AG09309 (cell line): ENCODE results near the gene TIGD7.

Experiments used
- DNase-seq: peaks from one replicate; pipeline ENCODE4 v3.0.0-alpha.2; 2010; ENCODE audit warnings: low read depth
- H3K4me3 ChIP-seq: 2 replicates; pipeline ENCODE4 v1.5.1; 2011; ENCODE audit warnings: mild to moderate bottlenecking, low read depth, low read length, moderate library complexity; ENCODE audit not compliant: control insufficient read depth
- CTCF ChIP-seq: IDR thresholded peaks from 2 replicates; pipeline ENCODE4 v1.5.1; 2011; ENCODE audit warnings: mild to moderate bottlenecking, low read depth, low read length, inconsistent platforms; ENCODE audit not compliant: insufficient read depth, control insufficient read depth; ENCODE audit errors: missing control alignments

TIGD7 gene

DNA sequence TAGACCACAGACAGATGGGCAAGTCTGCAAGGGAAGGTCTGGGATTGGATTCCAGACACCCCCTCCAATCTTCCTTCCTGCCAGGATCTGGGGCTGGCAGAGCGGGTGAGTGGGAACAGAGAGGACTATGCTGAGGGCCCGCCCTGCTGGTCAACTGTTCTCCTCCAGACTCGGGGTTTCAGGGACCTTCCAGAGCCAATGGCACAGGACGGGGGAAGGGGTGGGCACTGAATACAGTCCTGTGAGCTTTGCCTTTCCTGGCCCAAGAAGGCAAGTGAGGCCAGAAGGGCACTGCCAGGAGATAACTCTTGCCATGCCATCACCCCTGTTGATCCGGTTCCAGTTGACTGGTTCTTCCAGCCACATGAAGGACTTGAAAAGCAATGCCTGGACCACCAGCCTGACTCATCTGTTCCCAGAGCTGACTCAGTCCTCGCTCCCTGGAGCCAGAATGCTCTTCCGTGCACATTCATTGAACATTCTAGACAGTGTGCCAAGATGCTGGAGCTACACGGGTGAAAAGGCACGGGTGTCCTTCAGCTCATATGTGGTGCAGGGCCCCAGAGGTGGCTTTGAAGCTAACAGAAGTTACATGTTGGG lies 48.3 kb downstream of the TIGD7 start:
- no peak overlapping the region for H3K4me3 ChIP-seq
- DNase-seq = no peak

GRCh38 chr16:3256146-3256865 lies 48.9 kb downstream of the TIGD7 start, which contains the start of gene MEFV:
Gene MEFV, minus strand, starts transcription at chr16:3256633. Its CDS starts 46 bp downstream, at chr16:3256587.
- TF ChIP-seq CTCF = no peak
- no peak within 1 kb of the TSS for H3K4me3 ChIP-seq
- no peak for DNase-seq

More for the DNA sequence above, 48.3 kb downstream of the TIGD7 start:
- TF ChIP-seq CTCF = no peak

- no peak for TF ChIP-seq CTCF
- H3K4me3 ChIP-seq = no peak overlapping the region
- DNase-seq = no peak
Observed at GRCh38 chr16:3254309-3254708, 50.9 kb downstream of the TIGD7 start.

GRCh38 chr16:3252967-3253366 lies 52.3 kb downstream of the TIGD7 start:
- no peak for TF ChIP-seq CTCF
- H3K4me3 ChIP-seq = no peak overlapping the region
- no peak for DNase-seq

- DNase-seq = no peak
- no peak for TF ChIP-seq CTCF
- no peak overlapping the region for H3K4me3 ChIP-seq
Observed at GRCh38 chr16:3249451-3249850, 55.8 kb downstream of the TIGD7 start.

DNA sequence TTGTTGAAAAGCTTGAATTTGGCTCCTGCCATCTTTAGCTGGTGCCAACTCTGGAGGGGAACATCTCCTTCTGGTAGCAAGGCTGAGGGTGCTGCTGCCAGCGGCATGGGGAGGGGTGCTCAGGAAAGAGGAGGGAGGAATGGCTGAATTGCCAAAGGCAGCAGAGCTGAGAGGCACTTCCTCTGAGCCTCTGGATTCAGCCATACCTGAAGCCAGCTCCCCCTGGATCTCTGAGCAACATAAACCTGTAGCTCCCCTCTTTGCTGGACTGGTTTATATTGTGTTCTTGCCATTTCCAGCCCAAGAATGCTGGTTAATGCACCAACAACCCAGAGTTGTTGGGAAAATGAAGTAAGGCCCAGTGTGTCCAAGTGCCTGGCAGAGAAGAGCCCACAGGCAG lies 56.2 kb downstream of the TIGD7 start:
- TF ChIP-seq CTCF = no peak
- H3K4me3 ChIP-seq = no peak overlapping the region

More for the DNA sequence above, 56.2 kb downstream of the TIGD7 start:
- no peak for DNase-seq
